Umbilical cord (tissue), 2 donors: Measurements from ENCODE around the gene HYCC1. TPM values are rescaled to one million over a fixed set of nuclear protein-coding genes. Genes with fewer than 3 reads are reported as not detected.
"Not testable (repeated sequence)": the region's sequence is repeated elsewhere in the genome, so short reads cannot be mapped to it uniquely, and the experiment has no call there.

Experiments used
- DNase-seq: peaks from one replicate; pipeline ENCODE4 v3.0.0-alpha.2; 2015; ENCODE audit warnings: low spot score
- total RNA-seq: library from RNA; depleted of rRNA; stranded (reverse); fragments of >200 nt; gene quantifications from one replicate; pipeline ENCODE4 v1.2.3, GENCODE V29; 2014; ENCODE audit warnings: low replicate concordance; ENCODE audit not compliant: insufficient read depth

HYCC1 gene
- 46.0 TPM for total RNA-seq

- DNase-seq = peak; percentile 99
Observed at GRCh38 chr7:23013715-23014649, at the start of gene HYCC1. Gene HYCC1, minus strand, starts transcription at chr7:23014130. Its CDS starts 23,019 bp downstream, at chr7:22991111.

GRCh38 chr7:23062452-23062851, 48.5 kb upstream of the HYCC1 start:
- no peak for DNase-seq

- DNase-seq = no peak
Observed at GRCh38 chr7:23061327-23061726, 47.4 kb upstream of the HYCC1 start.

GRCh38 chr7:23058408-23059096, 44.6 kb upstream of the HYCC1 start:
- DNase-seq = peak; percentile 25

GRCh38 chr7:23055582-23056178, 41.8 kb upstream of the HYCC1 start:
- peak; percentile 58 for DNase-seq

GRCh38 chr7:23051124-23051485, 37.2 kb upstream of the HYCC1 start:
- DNase-seq = not testable (repeated sequence)

GRCh38 chr7:23046336-23046735, 32.4 kb upstream of the HYCC1 start:
- DNase-seq = not testable (repeated sequence)

GRCh38 chr7:23045086-23045485, 31.2 kb upstream of the HYCC1 start:
- DNase-seq = not testable (repeated sequence)

GRCh38 chr7:23044581-23044980, 30.7 kb upstream of the HYCC1 start:
- DNase-seq = no peak

- no peak for DNase-seq
Observed at GRCh38 chr7:23043441-23043840, 29.5 kb upstream of the HYCC1 start.

GRCh38 chr7:23039674-23040073, 25.7 kb upstream of the HYCC1 start:
- DNase-seq = not testable (repeated sequence)

GRCh38 chr7:23035542-23036371, 21.8 kb upstream of the HYCC1 start:
- DNase-seq = not testable (repeated sequence)

- DNase-seq = no peak
Observed at GRCh38 chr7:23027261-23027660, 13.3 kb upstream of the HYCC1 start.

GRCh38 chr7:23026164-23026563, 12.2 kb upstream of the HYCC1 start:
- peak; percentile 12 for DNase-seq

GRCh38 chr7:23024454-23024853, 10.5 kb upstream of the HYCC1 start:
- DNase-seq = no peak

- no peak for DNase-seq
Observed at GRCh38 chr7:23022851-23023250, 8.9 kb upstream of the HYCC1 start.

- DNase-seq = peak; percentile 92
Observed at GRCh38 chr7:23022258-23022769, 8.4 kb upstream of the HYCC1 start.

- peak; percentile 82 for DNase-seq
Observed at GRCh38 chr7:23021596-23021995, 7.7 kb upstream of the HYCC1 start.

- DNase-seq = peak; percentile 70
Observed at GRCh38 chr7:23020742-23021401, 6.9 kb upstream of the HYCC1 start.

- no peak for DNase-seq
Observed at GRCh38 chr7:23018750-23019149, 4.8 kb upstream of the HYCC1 start.

- no peak for DNase-seq
Observed at GRCh38 chr7:23017309-23017708, 3.4 kb upstream of the HYCC1 start.
